ENCODE results near the gene KIAA0513. TPM values are rescaled to one million over a fixed set of nuclear protein-coding genes. Genes with fewer than 3 reads are reported as not detected.

The KIAA0513 gene
- total RNA-seq, 1 donor from 2014 or later: 21.7 TPM

- H3K4me3 ChIP-seq: no peak overlapping the region
- intact Hi-C loops (cut with DNase I): no loop called here
- DNase-seq (no peak), ATAC-seq (no peak)
- H3K27ac ChIP-seq: no peak overlapping the region
- no peak for TF ChIP-seq CTCF (IDR thresholded peaks at IDR 0.05)
- no peaks in the 10 kb centered on the region for H3K9me3 ChIP-seq
- peaks cover 24% of the 10 kb centered on the region for H3K4me1 ChIP-seq
- H3K36me3 ChIP-seq: no peaks in the 10 kb centered on the region
- no peaks in the 10 kb centered on the region for H3K27me3 ChIP-seq
These were observed 18.3 kb downstream of the KIAA0513 start for GRCh38 chr16:85045641-85046471.

GRCh38 chr16:85046472-85046916 is 18.9 kb downstream of the KIAA0513 start:
- Histone ChIP-seq H3K4me3 (no peak overlapping the region), H3K4me1 (peaks cover 24% of the 10 kb centered on the region), H3K9me3 (no peaks in the 10 kb centered on the region), H3K27ac (no peak overlapping the region), H3K36me3 (no peaks in the 10 kb centered on the region), H3K27me3 (no peaks in the 10 kb centered on the region)
- DNase-seq: no peak
- no peak for TF ChIP-seq CTCF (IDR thresholded peaks at IDR 0.05)
- intact Hi-C loops (cut with DNase I): no loop called here
- peak; percentile 44 for ATAC-seq

- no peak overlapping the region for H3K4me3 ChIP-seq
- H3K36me3 ChIP-seq: no peaks in the 10 kb centered on the region
- ATAC-seq (peak; percentile 86), DNase-seq (peak; percentile 68)
- H3K27me3 ChIP-seq: no peaks in the 10 kb centered on the region
- H3K27ac ChIP-seq: no peak overlapping the region
- no peaks in the 10 kb centered on the region for H3K9me3 ChIP-seq
- no peak for TF ChIP-seq CTCF (IDR thresholded peaks at IDR 0.05)
- intact Hi-C loops (cut with DNase I): no loop called here
- peaks cover 23% of the 10 kb centered on the region for H3K4me1 ChIP-seq
These were observed 19.6 kb downstream of the KIAA0513 start for GRCh38 chr16:85046931-85047866.

DNA sequence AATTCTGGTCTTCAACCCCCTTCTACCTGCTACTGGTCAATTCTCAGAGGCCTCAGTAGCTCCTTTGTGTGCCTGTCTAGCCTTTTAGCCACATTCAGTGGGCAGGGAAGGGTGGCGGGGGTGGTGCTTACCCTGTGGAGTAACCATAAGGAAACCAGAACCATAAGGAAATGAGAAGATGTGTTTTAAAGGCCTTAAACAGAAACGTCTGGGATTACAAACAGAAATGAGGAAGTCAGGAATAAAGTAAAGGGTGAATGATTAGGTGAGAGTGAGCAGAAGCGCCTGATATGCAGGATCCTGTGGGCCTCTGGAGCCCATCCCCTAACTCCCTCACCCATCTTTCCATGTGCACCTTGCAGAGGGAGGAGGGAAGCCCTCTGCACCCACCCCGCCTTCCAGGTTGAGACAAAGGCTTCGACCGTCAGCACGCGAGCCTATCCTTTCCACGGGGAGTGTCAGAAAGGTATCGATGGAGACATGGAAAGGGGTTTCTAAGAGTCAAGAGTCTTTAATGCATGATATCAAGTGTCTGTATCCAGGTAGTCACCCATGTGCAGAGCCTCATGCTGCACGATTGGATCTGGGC is 20.4 kb downstream of the KIAA0513 start:
- ATAC-seq: peak; percentile 64

More for the DNA sequence above, 20.4 kb downstream of the KIAA0513 start:
- peak; percentile 79 for DNase-seq
- H3K4me3 ChIP-seq: no peak overlapping the region
- no peak for TF ChIP-seq CTCF (IDR thresholded peaks at IDR 0.05)
- H3K36me3 ChIP-seq: no peaks in the 10 kb centered on the region
- H3K4me1 ChIP-seq: peaks cover 21% of the 10 kb centered on the region
- intact Hi-C loops (cut with DNase I): no loop called here
- no peak overlapping the region for H3K27ac ChIP-seq
- H3K9me3 ChIP-seq: no peaks in the 10 kb centered on the region
- H3K27me3 ChIP-seq: no peaks in the 10 kb centered on the region

Measured in upper lobe of right lung (tissue), 1 donor.